ENCODE measurements around the gene PDCD1. TPM values are rescaled to one million over a fixed set of nuclear protein-coding genes. Genes with fewer than 3 reads are reported as not detected.

The PDCD1 gene
- total and polyA plus RNA-seq, 2 donors (not counting 1 experiment from before 2014, with no cell fraction given) = 0.28 to 1.3 TPM

DNA sequence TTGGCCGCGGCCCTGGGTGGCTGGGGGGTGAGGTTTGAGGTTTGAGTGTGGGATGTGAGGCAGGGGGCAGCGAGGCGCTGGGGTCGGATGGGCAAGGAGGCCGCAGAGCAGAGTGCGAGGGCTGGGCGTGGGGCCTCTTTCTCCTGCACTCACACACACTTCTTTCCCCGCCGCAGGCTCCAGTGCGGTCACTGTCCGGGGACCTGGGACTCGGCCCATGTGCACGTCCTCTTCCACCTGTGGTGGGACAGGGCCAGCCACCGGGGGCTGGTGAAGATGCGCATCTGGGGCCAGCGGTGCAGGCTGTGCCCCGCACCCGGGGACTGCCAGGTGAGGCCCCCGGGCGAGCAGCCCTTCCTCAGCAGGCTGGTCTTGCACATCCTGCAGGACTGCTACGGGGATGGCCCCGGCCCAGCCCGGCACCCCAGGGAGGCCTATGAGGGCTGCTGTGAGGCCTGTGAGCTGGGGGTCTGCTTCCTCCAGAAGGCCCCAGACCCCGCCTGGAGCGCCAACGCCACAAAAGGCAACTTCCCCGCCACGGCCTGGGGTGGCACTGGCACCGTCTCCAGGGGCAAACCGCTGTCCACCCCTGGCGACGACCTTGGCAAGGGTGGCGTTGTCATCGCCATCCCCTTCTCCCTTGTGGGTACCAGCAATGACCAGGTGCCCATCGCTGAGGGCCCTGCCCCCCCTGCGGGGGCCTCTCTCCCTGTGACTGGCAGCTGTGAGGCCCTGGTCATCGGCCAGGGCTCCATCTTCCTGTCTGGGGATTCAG, 13.0 kb upstream of the PDCD1 start:
- H3K27ac ChIP-seq (ENCODE audit: low read length in 2 of 2) = no peak overlapping the region
- peak overlapping the region; percentile 26 for H3K4me3 Mint-ChIP-seq
- ATAC-seq (ENCODE audit: low read depth) = no peak

More for the DNA sequence above, 13.0 kb upstream of the PDCD1 start:
- 55% methylated on average over 35 of the region's 38 CpGs for WGBS (ENCODE audit: insufficient coverage)
- Histone ChIP-seq H4K20me1 (ENCODE audit: control insufficient read depth, insufficient read depth, low read length, poor library complexity, severe bottlenecking) (no peaks in the 10 kb centered on the region), H3K4me2 (replicated peaks; ENCODE audit: low read depth, low read length, poor library complexity, severe bottlenecking) (peak overlapping the region; percentile 44), H3K27me3 (replicated peaks in 1 of 4; ENCODE audit: control extremely low read depth in 1 of 4, control insufficient read depth in 3 of 4, insufficient read depth in 4 of 4, low read length in 3 of 4) (peaks cover 0 to 12% (median 3%) of the 10 kb centered on the region in 4 experiments), H3K4me3 (ENCODE audit: control extremely low read depth in 1 of 5, extremely low read depth in 1 of 5, insufficient read depth in 1 of 5, low read depth in 2 of 5, low read length in 4 of 5) (no peak overlapping the region), H3K4me1 (ENCODE audit: control insufficient read depth in 2 of 2, insufficient read depth in 2 of 2, low read length in 2 of 2) (peaks cover 8 to 26% of the 10 kb centered on the region in 2 donors), H3K36me3 (replicated peaks in 1 of 2; ENCODE audit: control extremely low read depth in 1 of 2, control insufficient read depth in 1 of 2, extremely low read depth in 1 of 2, insufficient read depth in 2 of 2, low read length in 1 of 2) (no peaks in the 10 kb centered on the region), H3K79me2 (ENCODE audit: control insufficient read depth, insufficient read depth, low read length) (no peaks in the 10 kb centered on the region), H3K9ac (ENCODE audit: low read length) (no peak overlapping the region), H2AFZ (ENCODE audit: insufficient read depth, low read depth, low read length, poor library complexity, severe bottlenecking) (peak overlapping the region; percentile 50), H3K9me3 (ENCODE audit: control extremely low read depth in 1 of 3, control insufficient read depth in 2 of 3, insufficient read depth in 1 of 3, low read length in 2 of 3) (peaks cover 0 to 9% (median 0%) of the 10 kb centered on the region in 3 donors)
- intact Hi-C loops (cut with micrococcal nuclease) = no loop called here
- Mint-ChIP-seq H3K27me3 (no peaks in the 10 kb centered on the region), H3K27ac (peak overlapping the region; percentile 80), H3K4me1 (peaks cover 9% of the 10 kb centered on the region), H3K9me3 (ENCODE audit: insufficient read depth) (no peaks in the 10 kb centered on the region)
- DNase-seq = no peak
- TF ChIP-seq EZH2 (IDR thresholded peaks at IDR 0.05; ENCODE audit: borderline replicate concordance, insufficient read depth, low read depth, low read length, poor library complexity, severe bottlenecking) = no peak
- TF ChIP-seq, protein P1, sequence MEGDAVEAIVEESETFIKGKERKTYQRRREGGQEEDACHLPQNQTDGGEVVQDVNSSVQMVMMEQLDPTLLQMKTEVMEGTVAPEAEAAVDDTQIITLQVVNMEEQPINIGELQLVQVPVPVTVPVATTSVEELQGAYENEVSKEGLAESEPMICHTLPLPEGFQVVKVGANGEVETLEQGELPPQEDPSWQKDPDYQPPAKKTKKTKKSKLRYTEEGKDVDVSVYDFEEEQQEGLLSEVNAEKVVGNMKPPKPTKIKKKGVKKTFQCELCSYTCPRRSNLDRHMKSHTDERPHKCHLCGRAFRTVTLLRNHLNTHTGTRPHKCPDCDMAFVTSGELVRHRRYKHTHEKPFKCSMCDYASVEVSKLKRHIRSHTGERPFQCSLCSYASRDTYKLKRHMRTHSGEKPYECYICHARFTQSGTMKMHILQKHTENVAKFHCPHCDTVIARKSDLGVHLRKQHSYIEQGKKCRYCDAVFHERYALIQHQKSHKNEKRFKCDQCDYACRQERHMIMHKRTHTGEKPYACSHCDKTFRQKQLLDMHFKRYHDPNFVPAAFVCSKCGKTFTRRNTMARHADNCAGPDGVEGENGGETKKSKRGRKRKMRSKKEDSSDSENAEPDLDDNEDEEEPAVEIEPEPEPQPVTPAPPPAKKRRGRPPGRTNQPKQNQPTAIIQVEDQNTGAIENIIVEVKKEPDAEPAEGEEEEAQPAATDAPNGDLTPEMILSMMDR (IDR thresholded peaks at IDR 0.05) = no peak
- POLR2A ChIA-PET = no interaction called here
- CTCF ChIA-PET = interaction anchor here (0.5 kb wide), 1 partner anchor 76 kb away, joined by 3 read pairs; no protein-coding TSS in a partner anchor
